Adrenal gland (tissue), 12 donors: ENCODE data around the gene PRELP. TPM values are rescaled to one million over a fixed set of nuclear protein-coding genes. Genes with fewer than 3 reads are reported as not detected.

Experiments used
- DNase-seq, 7 donors: peaks; one replicate each; pipeline ENCODE4 v3.0.0-alpha.2; 2019 to 2020
- H3K27ac ChIP-seq, 5 donors: fragments of 200-600 bp; sonication (generic) in 4 of 5; 1 replicate in 3 of 5; 2 replicates in 2 of 5; pipeline versions ENCODE4 v1.5.1 to v1.8.0; 2016 to 2020; ENCODE audit warnings: mild to moderate bottlenecking in 1 of 5
- H3K27me3 ChIP-seq: fragments of 200-600 bp; 2 replicates; pipeline ENCODE4 v1.8.0; 2021
- H3K36me3 ChIP-seq, 2 donors: fragments of 200-600 bp; replicated peaks in 1 of 2; 1 replicate in 1 of 2; 2 replicates in 1 of 2; pipeline versions ENCODE4 v1.5.1 to v1.8.0; 2018 to 2022
- H3K4me1 ChIP-seq, 2 donors: fragments of 200-600 bp; replicated peaks in 1 of 2; 1 replicate in 1 of 2; 2 replicates in 1 of 2; pipeline versions ENCODE4 v1.5.1 to v1.8.0; 2018 to 2021
- H3K4me3 ChIP-seq, 4 donors: fragments of 200-600 bp; sonication (generic) in 3 of 4; one replicate each; pipeline ENCODE4 v1.5.1; 2016 to 2018
- H3K9me3 ChIP-seq, 3 donors: fragments of 200-600 bp; sonication (generic) in 1 of 3; replicated peaks in 1 of 3; 1 replicate in 2 of 3; 2 replicates in 1 of 3; pipeline versions ENCODE4 v1.5.1 to v1.8.0; 2016 to 2021
- CTCF ChIP-seq, 6 experiments: fragments of 450-650 bp in 4 of 6; fragments of 200-600 bp in 2 of 6; sonication (generic) in 1 of 6; IDR thresholded peaks; 1 replicate in 5 of 6; 2 replicates in 1 of 6; pipeline versions ENCODE4 v1.5.1 to v1.8.0; 2016 to 2021; ENCODE audit warnings: antibody characterized with exemption in 6 of 6, mild to moderate bottlenecking in 2 of 6, moderate library complexity in 1 of 6
- POLR2A ChIP-seq, 2 donors: fragments of 450-650 bp; IDR thresholded peaks; one replicate each; pipeline ENCODE4 v1.6.1; 2017; ENCODE audit warnings: antibody characterized with exemption in 2 of 2, mild to moderate bottlenecking in 2 of 2, moderate library complexity in 1 of 2
- WGBS, 4 donors: extraction: QIAGEN DNeasy Blood & Tissue Kit in 2 of 4; methylation state at CpG; one replicate each; pipeline versions ENCODE4 v1.1.5 to v1.1.7; 2013 to 2017; 5-methylcytosine and 5-hydroxymethylcytosine counted together
- intact Hi-C, 2 donors: fragments of 100-400 bp; cut with DNase I; formaldehyde crosslinking; loops; one replicate each; pipeline versions ENCODE4 v1.14.1 to v1.15.0; 2022 to 2023
- polyA plus RNA-seq, 3 donors: library from polyadenylated mRNA; stranded (reverse); fragments of 200-250 nt in 2 of 3; fragments of 350-450 nt in 1 of 3; fragmentation: Illumina TruSeq in 1 of 3; extraction: RNeasy Lipid Tissue Mini Kit (QIAGEN cat#74804) in 1 of 3; gene quantifications; one replicate each; pipeline ENCODE4 v1.2.3, GENCODE V29; 2013 to 2014
- total RNA-seq, 9 donors: library from RNA; depleted of rRNA in 4 of 9; stranded (reverse); fragments of >200 nt in 4 of 9; fragments of 120-200 nt in 1 of 9; fragmentation: NEBNext Ultra II Directional in 1 of 9; extraction: Animal tissue kit (Norgen Biotek cat#: 25700) in 1 of 9; gene quantifications; one replicate each; pipeline versions ENCODE4 v1.1.0 to v1.2.4, GENCODE V29; 2013 to 2023
- donor health status: healthy with polysubstance abuse.
- donor health status: Bipolar disorder and iron deficiency.
- donor health status: DM: yes; HTN: yes; CAD: no.
- donor health status: DM: no; HTN: no; CAD: no.
- donor health status: DM: no; HTN: no; CAD: no.
- donor health status: DM: yes; HTN: yes; CAD: no.

The PRELP gene
- total and polyA plus RNA-seq, 12 donors = 0.61 to 29.4 (median 13.6) TPM

DNA sequence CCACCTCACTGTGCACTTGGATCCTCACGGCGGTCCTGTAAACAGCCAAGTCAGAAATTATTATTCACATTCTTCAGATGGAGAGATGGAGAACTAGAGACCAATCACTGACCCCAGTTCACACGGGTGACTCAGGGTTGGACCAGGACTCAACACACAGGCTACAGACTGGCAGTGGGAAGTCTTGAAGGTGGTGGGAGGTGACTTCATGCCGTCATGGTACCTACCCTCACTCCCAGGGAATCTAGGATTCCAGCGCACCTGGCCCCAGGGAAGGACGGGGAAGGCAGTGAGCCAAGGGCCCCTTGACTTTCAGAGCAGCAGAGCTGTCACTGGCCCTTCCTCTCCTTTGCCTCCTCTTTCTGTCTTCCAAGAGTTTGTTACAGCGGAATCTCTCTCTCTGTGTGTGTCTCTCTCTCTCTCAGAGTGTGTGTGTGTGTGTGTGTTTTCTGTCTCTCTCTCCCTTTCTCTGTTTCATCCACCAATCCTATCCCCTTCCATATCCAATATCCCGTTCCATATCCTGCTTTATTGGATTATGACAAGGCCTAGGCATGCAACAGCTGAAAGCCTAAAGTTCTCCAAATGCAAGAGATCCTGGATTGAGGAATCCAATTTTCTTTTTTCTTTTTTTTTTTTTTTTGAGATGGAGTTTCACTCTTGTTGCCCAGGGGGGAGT lies 30.1 kb downstream of the PRELP start:
- Histone ChIP-seq H3K4me1 (peaks cover 7 to 22% of the 10 kb centered on the region in 2 donors), H3K36me3 (no peaks in the 10 kb centered on the region), H3K9me3 (no peaks in the 10 kb centered on the region), H3K4me3 (no peak overlapping the region), H3K27ac (no peak overlapping the region), H3K27me3 (no peaks in the 10 kb centered on the region)
- 85 to 95% (median 93%) methylated on average over 6 to 8 of the region's 8 CpGs for WGBS, 4 donors
- DNase-seq = no peak
- TF ChIP-seq CTCF (IDR thresholded peaks at IDR 0.05) (no peak), POLR2A (IDR thresholded peaks at IDR 0.05) (no peak)
- intact Hi-C loops = loop anchor here (2.0 to 10.0 kb wide), 2 partner anchors 119 to 195 kb away; partner anchors contain the start of gene ATP2B4 (in 2 of the 2)

GRCh38 chr1:203506858-203507626 lies 31.4 kb downstream of the PRELP start:
- 47 to 60% (median 49%) methylated on average over 5 to 6 of the region's 6 CpGs for WGBS, 4 donors
- Histone ChIP-seq H3K27ac (peak overlapping the region in 2 of 5 donors; percentile 57 to 58), H3K4me3 (no peak overlapping the region), H3K4me1 (peaks cover 7 to 26% of the 10 kb centered on the region in 2 donors), H3K27me3 (no peaks in the 10 kb centered on the region), H3K9me3 (no peaks in the 10 kb centered on the region), H3K36me3 (no peaks in the 10 kb centered on the region)
- TF ChIP-seq POLR2A (IDR thresholded peaks at IDR 0.05) (no peak), CTCF (IDR thresholded peaks at IDR 0.05) (no peak)
- intact Hi-C loops = loop anchor here (10.0 kb wide), 1 partner anchor 118 kb away; the partner anchor contains the start of gene ATP2B4 (in 2 of the 2)
- DNase-seq = peak; percentile 46 to 78 (median 63)

DNA sequence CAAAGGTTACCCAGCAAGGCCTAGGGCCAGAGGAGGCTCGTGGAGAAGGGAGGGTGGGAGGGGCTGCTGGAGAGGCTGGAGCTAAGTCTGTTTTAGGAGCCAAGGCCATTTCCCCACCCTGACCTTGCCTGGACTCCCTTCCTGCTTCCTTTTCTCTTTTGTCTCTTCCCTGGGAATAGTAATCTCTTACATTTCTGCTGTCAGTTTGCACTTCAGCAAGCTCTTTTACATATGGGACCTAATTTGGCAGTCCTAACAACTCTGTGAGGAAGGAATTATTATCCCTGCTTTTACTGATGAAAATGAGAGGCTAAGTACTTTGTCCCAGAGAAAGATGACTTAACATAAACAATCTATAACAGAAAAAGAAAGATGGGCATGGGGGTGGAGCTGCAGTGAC lies 32.2 kb downstream of the PRELP start:
- Histone ChIP-seq H3K4me1 (peaks cover 12 to 34% of the 10 kb centered on the region in 2 donors), H3K9me3 (no peaks in the 10 kb centered on the region), H3K27me3 (no peaks in the 10 kb centered on the region), H3K4me3 (no peak overlapping the region), H3K27ac (peak overlapping the region in 2 of 5 donors; percentile 57 to 58), H3K36me3 (no peaks in the 10 kb centered on the region)
- WGBS, 4 donors = 23 to 29% (median 27%) methylated on average over 1 of the region's 1 CpG
- no peak for TF ChIP-seq POLR2A (IDR thresholded peaks at IDR 0.05)
- no peak for DNase-seq
- intact Hi-C loops = loop anchor here (10.0 kb wide), 1 partner anchor 117 kb away; the partner anchor contains the start of gene ATP2B4 (in 2 of the 2)

DNA sequence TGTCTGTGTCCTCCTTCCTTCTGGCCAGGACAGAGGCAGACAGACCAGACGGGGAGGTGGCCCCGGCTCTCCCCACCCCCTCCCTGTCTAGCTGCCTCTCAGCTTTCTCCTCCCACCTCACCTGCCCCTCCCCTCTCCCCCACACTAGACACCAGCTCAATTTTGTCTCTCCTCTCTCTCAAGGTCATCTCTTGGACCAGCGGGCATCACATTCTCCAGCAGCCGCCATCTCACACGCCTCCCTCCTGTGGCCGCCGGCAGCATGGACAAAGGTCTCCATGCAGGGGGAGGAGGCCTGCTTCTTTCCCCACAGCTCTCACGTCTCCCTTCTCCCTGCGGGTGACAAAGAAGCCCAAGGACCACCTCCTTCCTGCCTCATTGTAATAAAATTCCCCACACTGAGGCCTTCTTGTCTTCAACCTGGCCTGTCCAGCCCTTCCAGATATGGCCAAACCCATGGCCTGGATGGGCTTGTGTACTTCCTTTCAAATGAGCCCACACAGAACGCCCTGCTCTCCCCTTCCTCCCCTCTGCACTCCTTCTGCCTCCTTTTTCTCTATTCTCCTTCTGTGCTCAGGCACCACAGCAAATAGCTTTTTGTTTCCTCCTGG lies 33.0 kb downstream of the PRELP start:
- H3K4me3 ChIP-seq = no peak overlapping the region
- peak in 2 of 7 donors; percentile 37 to 38 for DNase-seq
- H3K27me3 ChIP-seq = no peaks in the 10 kb centered on the region
- intact Hi-C loops = loop anchor here (10.0 kb wide), 1 partner anchor 116 kb away; the partner anchor contains the start of gene ATP2B4 (in 2 of the 2)
- TF ChIP-seq POLR2A (IDR thresholded peaks at IDR 0.05) (no peak), CTCF (IDR thresholded peaks at IDR 0.05) (peak in 1 of 6 experiments; percentile 15)
- no peaks in the 10 kb centered on the region for H3K36me3 ChIP-seq
- H3K9me3 ChIP-seq = no peaks in the 10 kb centered on the region
- WGBS, 4 donors = 71 to 82% (median 78%) methylated on average over 10 of the region's 10 CpGs
- H3K27ac ChIP-seq = peak overlapping the region in 1 of 5 donors; percentile 57
- H3K4me1 ChIP-seq = peaks cover 17 to 42% of the 10 kb centered on the region in 2 donors
